PFSK-1 (cell line): ENCODE results near the gene SYMPK.

Experiments used
- FOXP2 ChIP-seq: optimal IDR thresholded peaks from 2 replicates; pipeline ENCODE3; 2011; ENCODE audit warnings: borderline replicate concordance, control low read depth, inconsistent platforms; ENCODE audit not compliant: insufficient read depth; ENCODE audit errors: extremely low read length, extremely low read depth
- POLR2AphosphoS5 ChIP-seq: IDR thresholded peaks from 2 replicates; pipeline ENCODE4 v1.6.1; 2012; ENCODE audit warnings: low read depth, mild to moderate bottlenecking, control low read depth, low read length, moderate library complexity
- SIN3A ChIP-seq: IDR thresholded peaks from 2 replicates; pipeline ENCODE4 v1.6.1; 2012; ENCODE audit warnings: mild to moderate bottlenecking, low read length, moderate library complexity, borderline replicate concordance; ENCODE audit not compliant: insufficient read depth
- TAF1 ChIP-seq: IDR thresholded peaks from 2 replicates; pipeline ENCODE4 v1.6.1; 2012; ENCODE audit warnings: low read length, control low read depth, borderline replicate concordance; ENCODE audit not compliant: insufficient read depth
- TF ChIP-seq, protein P1 (sequence below), 2 experiments: IDR thresholded peaks; 2 replicates each; pipeline versions ENCODE4 v1.6.1 to v1.8.0; 2011 to 2012; ENCODE audit warnings: low read depth in 2 of 2, low read length in 2 of 2, control low read depth in 1 of 2, inconsistent platforms in 1 of 2, mild to moderate bottlenecking in 1 of 2, moderate library complexity in 1 of 2; ENCODE audit not compliant: insufficient read depth in 1 of 2

Gene SYMPK

DNA sequence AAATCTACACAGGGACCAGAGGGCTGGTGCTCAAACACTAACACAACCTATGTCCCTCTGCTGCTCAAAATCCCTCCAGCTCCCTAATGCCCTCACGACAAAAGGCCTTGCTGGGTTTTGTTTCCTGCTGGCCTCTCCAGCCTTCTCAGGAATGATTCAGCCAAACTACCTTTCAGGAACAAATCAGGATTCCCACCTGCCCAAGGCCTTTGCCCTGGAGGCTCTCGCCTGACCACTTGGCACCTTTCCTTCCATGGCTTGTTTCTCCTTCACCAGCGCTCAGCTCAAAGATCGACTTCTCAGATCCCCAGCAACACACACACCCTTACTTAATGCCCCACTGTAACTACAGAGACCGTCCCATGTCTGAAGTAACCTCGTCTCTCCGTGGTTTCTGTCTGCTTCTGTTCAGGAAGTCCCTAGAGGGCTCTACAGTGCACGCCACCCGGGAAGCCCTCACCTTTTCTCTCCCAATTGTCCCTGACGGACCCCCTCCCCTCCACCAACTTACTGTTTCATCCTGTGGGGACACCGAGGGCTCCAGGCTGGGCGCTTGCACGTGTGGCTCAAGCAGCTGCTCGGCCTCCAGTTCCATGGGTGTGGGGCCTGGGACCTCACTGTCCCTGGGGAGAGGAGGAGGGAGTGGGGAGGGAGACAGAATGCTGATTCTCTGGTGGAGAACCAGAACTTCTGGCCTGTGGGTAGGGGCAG, 90.7 kb downstream of the SYMPK start:
- TF ChIP-seq, protein P1, sequence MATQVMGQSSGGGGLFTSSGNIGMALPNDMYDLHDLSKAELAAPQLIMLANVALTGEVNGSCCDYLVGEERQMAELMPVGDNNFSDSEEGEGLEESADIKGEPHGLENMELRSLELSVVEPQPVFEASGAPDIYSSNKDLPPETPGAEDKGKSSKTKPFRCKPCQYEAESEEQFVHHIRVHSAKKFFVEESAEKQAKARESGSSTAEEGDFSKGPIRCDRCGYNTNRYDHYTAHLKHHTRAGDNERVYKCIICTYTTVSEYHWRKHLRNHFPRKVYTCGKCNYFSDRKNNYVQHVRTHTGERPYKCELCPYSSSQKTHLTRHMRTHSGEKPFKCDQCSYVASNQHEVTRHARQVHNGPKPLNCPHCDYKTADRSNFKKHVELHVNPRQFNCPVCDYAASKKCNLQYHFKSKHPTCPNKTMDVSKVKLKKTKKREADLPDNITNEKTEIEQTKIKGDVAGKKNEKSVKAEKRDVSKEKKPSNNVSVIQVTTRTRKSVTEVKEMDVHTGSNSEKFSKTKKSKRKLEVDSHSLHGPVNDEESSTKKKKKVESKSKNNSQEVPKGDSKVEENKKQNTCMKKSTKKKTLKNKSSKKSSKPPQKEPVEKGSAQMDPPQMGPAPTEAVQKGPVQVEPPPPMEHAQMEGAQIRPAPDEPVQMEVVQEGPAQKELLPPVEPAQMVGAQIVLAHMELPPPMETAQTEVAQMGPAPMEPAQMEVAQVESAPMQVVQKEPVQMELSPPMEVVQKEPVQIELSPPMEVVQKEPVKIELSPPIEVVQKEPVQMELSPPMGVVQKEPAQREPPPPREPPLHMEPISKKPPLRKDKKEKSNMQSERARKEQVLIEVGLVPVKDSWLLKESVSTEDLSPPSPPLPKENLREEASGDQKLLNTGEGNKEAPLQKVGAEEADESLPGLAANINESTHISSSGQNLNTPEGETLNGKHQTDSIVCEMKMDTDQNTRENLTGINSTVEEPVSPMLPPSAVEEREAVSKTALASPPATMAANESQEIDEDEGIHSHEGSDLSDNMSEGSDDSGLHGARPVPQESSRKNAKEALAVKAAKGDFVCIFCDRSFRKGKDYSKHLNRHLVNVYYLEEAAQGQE (IDR thresholded peaks at IDR 0.05; ENCODE audit: insufficient read depth in 1 of 2, low read depth in 2 of 2, low read length in 2 of 2), result no peak
- no peak for TF ChIP-seq FOXP2
- TF ChIP-seq POLR2AphosphoS5, result no peak
- no peak for TF ChIP-seq TAF1
- TF ChIP-seq SIN3A, result no peak

DNA sequence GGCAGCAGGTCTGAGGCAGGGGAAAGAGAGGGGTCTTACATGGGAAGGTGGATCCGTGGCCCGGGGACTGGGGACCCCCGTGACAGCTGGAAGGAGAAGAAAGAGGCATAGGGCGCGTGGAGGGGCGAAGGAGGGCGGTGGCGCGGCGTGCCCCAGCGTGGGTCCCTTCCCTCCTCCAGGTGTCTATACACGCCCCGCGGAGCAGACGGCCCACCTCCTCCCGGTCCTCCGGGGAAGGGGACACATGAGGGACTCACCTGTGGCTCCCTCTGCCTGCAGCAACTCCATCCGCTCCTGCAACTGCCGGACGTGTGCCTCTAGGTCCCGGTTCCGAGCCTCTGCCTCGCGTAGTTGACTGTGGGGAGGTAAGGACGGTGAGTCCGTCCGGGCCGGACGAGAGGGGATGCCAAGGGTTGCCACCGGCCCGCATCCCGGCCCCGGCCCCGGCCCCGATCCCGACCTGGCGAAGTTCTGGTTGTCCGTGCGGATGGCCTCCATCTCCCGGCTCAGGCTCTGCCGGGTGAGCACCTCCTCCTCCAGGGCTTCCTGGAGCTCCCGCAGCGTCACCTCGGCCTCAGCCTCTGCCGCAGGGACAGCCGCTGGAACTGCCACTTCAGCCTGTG, 91.5 kb downstream of the SYMPK start:
- TF ChIP-seq, protein P1 (IDR thresholded peaks at IDR 0.05; ENCODE audit: insufficient read depth in 1 of 2, low read depth in 2 of 2, low read length in 2 of 2), result no peak
- TF ChIP-seq POLR2AphosphoS5 (no peak; the same call in 1 of the 2 replicates), SIN3A (no peak), FOXP2 (no peak), TAF1 (no peak)

DNA sequence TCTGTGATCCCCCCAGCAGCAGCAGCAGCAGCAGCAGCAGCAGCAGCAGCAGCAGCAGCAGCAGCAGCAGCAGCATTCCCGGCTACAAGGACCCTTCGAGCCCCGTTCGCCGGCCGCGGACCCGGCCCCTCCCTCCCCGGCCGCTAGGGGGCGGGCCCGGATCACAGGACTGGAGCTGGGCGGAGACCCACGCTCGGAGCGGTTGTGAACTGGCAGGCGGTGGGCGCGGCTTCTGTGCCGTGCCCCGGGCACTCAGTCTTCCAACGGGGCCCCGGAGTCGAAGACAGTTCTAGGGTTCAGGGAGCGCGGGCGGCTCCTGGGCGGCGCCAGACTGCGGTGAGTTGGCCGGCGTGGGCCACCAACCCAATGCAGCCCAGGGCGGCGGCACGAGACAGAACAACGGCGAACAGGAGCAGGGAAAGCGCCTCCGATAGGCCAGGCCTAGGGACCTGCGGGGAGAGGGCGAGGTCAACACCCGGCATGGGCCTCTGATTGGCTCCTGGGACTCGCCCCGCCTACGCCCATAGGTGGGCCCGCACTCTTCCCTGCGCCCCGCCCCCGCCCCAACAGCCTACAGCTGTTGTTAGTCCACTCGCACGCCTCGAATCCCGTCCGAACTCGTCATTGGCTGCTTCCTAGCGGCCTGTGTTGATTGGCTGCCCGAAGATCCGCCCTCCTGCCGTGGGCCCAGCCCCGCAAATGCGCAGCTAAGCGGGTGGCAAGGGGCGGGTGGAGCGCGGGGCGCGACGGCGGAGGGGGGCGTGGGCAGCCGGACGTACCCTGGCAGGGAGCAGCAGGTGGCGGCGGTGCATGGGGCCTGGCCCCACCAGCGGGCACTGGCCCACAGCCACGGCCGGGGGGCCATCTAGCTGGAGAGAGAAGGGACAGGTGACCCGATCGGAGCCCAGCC, 92.5 kb downstream of the SYMPK start:
- TF ChIP-seq, protein P1 (IDR thresholded peaks at IDR 0.05; ENCODE audit: insufficient read depth in 1 of 2, low read depth in 2 of 2, low read length in 2 of 2), result no peak
- TF ChIP-seq FOXP2, result no peak
- TF ChIP-seq SIN3A, result 0 out of 2 replicates have a peak, but pooled peaks have one; percentile 12
- peak; percentile 93 for TF ChIP-seq POLR2AphosphoS5
- no peak for TF ChIP-seq TAF1

DNA sequence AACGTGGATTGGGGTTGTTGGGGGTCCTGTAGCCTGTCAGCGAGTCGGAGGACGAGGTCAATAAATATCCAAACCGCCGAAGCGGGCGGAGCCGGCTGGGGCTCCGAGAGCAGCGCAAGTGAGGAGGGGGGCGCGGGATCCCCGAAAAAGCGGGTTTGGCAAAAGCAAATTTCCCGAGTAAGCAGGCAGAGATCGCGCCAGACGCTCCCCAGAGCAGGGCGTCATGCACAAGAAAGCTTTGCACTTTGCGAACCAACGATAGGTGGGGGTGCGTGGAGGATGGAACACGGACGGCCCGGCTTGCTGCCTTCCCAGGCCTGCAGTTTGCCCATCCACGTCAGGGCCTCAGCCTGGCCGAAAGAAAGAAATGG, 93.1 kb downstream of the SYMPK start:
- TF ChIP-seq POLR2AphosphoS5, result no peak
- TF ChIP-seq TAF1, result no peak
- no peak for TF ChIP-seq FOXP2
- no peak for TF ChIP-seq SIN3A
- TF ChIP-seq, protein P1 (IDR thresholded peaks at IDR 0.05; ENCODE audit: insufficient read depth in 1 of 2, low read depth in 2 of 2, low read length in 2 of 2), result no peak
